Coronary artery (tissue), 2 donors: ENCODE measurements around the gene ARID1B.

Experiments
- DNase-seq: peaks from one replicate; pipeline ENCODE4 v3.0.0-alpha.2; 2017; ENCODE audit warnings: low spot score
- H3K27ac ChIP-seq, 2 donors: fragments of 200-600 bp; sonication (generic); one replicate each; pipeline ENCODE4 v1.5.1; 2016 to 2019
- H3K4me3 ChIP-seq: fragments of 200-600 bp; sonication (generic); 2 replicates; pipeline ENCODE4 v1.5.1; 2016; ENCODE audit warnings: mild to moderate bottlenecking, moderate library complexity
- CTCF ChIP-seq: fragments of 200-600 bp; sonication (generic); IDR thresholded peaks from one replicate; pipeline ENCODE4 v1.5.1; 2019; ENCODE audit warnings: antibody characterized with exemption

ARID1B gene

GRCh38 chr6:156950531-156950930 lies 173.4 kb downstream of the ARID1B start:
- Histone ChIP-seq H3K27ac (no peak overlapping the region), H3K4me3 (no peak overlapping the region)
- TF ChIP-seq CTCF: no peak
- no peak for DNase-seq

- DNase-seq: no peak
- TF ChIP-seq CTCF: no peak
- no peak overlapping the region for H3K27ac ChIP-seq
- no peak overlapping the region for H3K4me3 ChIP-seq
These were observed 175.2 kb downstream of the ARID1B start for GRCh38 chr6:156952401-156952800.

GRCh38 chr6:156953127-156953478 lies 175.9 kb downstream of the ARID1B start:
- H3K4me3 ChIP-seq: peak overlapping the region; percentile 3
- no peak overlapping the region for H3K27ac ChIP-seq
- no peak for DNase-seq
- TF ChIP-seq CTCF: no peak

GRCh38 chr6:156953479-156954146 lies 176.4 kb downstream of the ARID1B start:
- Histone ChIP-seq H3K27ac (peak overlapping the region in 1 of 2 donors; percentile 5), H3K4me3 (peak overlapping the region; percentile 3)
- DNase-seq: no peak
- TF ChIP-seq CTCF: no peak

GRCh38 chr6:156954191-156954590 lies 177.0 kb downstream of the ARID1B start:
- no peak for DNase-seq
- Histone ChIP-seq H3K4me3 (no peak overlapping the region), H3K27ac (no peak overlapping the region)
- TF ChIP-seq CTCF: no peak

GRCh38 chr6:156954816-156955215 lies 177.6 kb downstream of the ARID1B start:
- Histone ChIP-seq H3K27ac (no peak overlapping the region), H3K4me3 (no peak overlapping the region)
- TF ChIP-seq CTCF: no peak
- no peak for DNase-seq

GRCh38 chr6:156955494-156956183 lies 178.5 kb downstream of the ARID1B start:
- no peak for TF ChIP-seq CTCF
- H3K4me3 ChIP-seq: no peak overlapping the region
- no peak for DNase-seq
- peak overlapping the region in 1 of 2 donors; percentile 37 for H3K27ac ChIP-seq
